Parathyroid adenoma (tissue), 2 donors: ENCODE results near the gene LMBRD2.

Experiments used
- H2AFZ ChIP-seq: fragments of 300-600 bp; sonication (generic); one replicate; pipeline ENCODE4 v1.7.0; 2017; ENCODE audit warnings: antibody characterized with exemption, mild to moderate bottlenecking
- H3K27ac ChIP-seq: fragments of 300-600 bp; sonication (generic); one replicate; pipeline ENCODE4 v1.7.0; 2017
- H3K27me3 ChIP-seq: fragments of 300-600 bp; sonication (generic); one replicate; pipeline ENCODE4 v1.7.0; 2017; ENCODE audit warnings: low read length; ENCODE audit not compliant: control insufficient read depth, insufficient read depth
- H3K36me3 ChIP-seq: fragments of 300-600 bp; sonication (generic); one replicate; pipeline ENCODE4 v1.7.0; 2017; ENCODE audit warnings: low read length; ENCODE audit not compliant: control insufficient read depth, insufficient read depth
- H3K4me1 ChIP-seq: fragments of 300-600 bp; sonication (generic); one replicate; pipeline ENCODE4 v1.7.0; 2017; ENCODE audit warnings: control low read depth
- H3K4me2 ChIP-seq: fragments of 300-600 bp; sonication (generic); one replicate; pipeline ENCODE4 v1.7.0; 2017; ENCODE audit warnings: low read length
- H3K4me3 ChIP-seq: fragments of 300-600 bp; sonication (generic); one replicate; pipeline ENCODE4 v1.7.0; 2017; ENCODE audit warnings: low read depth, low read length
- H3K79me2 ChIP-seq: fragments of 300-600 bp; sonication (generic); one replicate; pipeline ENCODE4 v1.7.0; 2017; ENCODE audit warnings: control low read depth
- H3K9ac ChIP-seq: fragments of 300-600 bp; sonication (generic); one replicate; pipeline ENCODE4 v1.7.0; 2017; ENCODE audit warnings: mild to moderate bottlenecking
- H3K9me3 ChIP-seq: fragments of 300-600 bp; sonication (generic); one replicate; pipeline ENCODE4 v1.7.0; 2017; ENCODE audit warnings: low read length; ENCODE audit not compliant: control insufficient read depth
- CTCF ChIP-seq: fragments of 300-600 bp; sonication (generic); IDR thresholded peaks from one replicate; pipeline ENCODE4 v1.7.0; 2017; ENCODE audit warnings: antibody characterized with exemption, mild to moderate bottlenecking
- donor health status: primary hyperparathyroidism.

The LMBRD2 gene

GRCh38 chr5:36152324-36153297 lies 924 bp upstream of the LMBRD2 start:
- H2AFZ ChIP-seq: peak overlapping the region; percentile 97
- no peaks in the 10 kb centered on the region for H3K4me1 ChIP-seq
- H3K9me3 ChIP-seq: no peaks in the 10 kb centered on the region
- no peak overlapping the region for H3K9ac ChIP-seq
- no peak overlapping the region for H3K27ac ChIP-seq
- H3K36me3 ChIP-seq: no peaks in the 10 kb centered on the region
- H3K27me3 ChIP-seq: no peaks in the 10 kb centered on the region
- peak overlapping the region; percentile 96 for H3K4me3 ChIP-seq
- TF ChIP-seq CTCF: no peak
- H3K79me2 ChIP-seq: peaks cover 12% of the 10 kb centered on the region
- peak overlapping the region; percentile 85 for H3K4me2 ChIP-seq

GRCh38 chr5:36150676-36151433 lies 832 bp downstream of the LMBRD2 start:
- H3K9me3 ChIP-seq: no peaks in the 10 kb centered on the region
- no peaks in the 10 kb centered on the region for H3K27me3 ChIP-seq
- peak overlapping the region; percentile 78 for H3K27ac ChIP-seq
- no peaks in the 10 kb centered on the region for H3K4me1 ChIP-seq
- no peaks in the 10 kb centered on the region for H3K36me3 ChIP-seq
- peak overlapping the region; percentile 69 for H3K9ac ChIP-seq
- peak overlapping the region; percentile 85 for H3K4me2 ChIP-seq
- TF ChIP-seq CTCF: no peak
- H2AFZ ChIP-seq: peak overlapping the region; percentile 97
- H3K79me2 ChIP-seq: peaks cover 8% of the 10 kb centered on the region
- peak overlapping the region; percentile 96 for H3K4me3 ChIP-seq

- H3K27ac ChIP-seq: no peak overlapping the region
- H3K79me2 ChIP-seq: peaks cover 6% of the 10 kb centered on the region
- H3K36me3 ChIP-seq: no peaks in the 10 kb centered on the region
- H3K27me3 ChIP-seq: no peaks in the 10 kb centered on the region
- H3K4me1 ChIP-seq: no peaks in the 10 kb centered on the region
- no peak overlapping the region for H3K4me2 ChIP-seq
- no peak overlapping the region for H3K9ac ChIP-seq
- no peak for TF ChIP-seq CTCF
- no peak overlapping the region for H3K4me3 ChIP-seq
- no peaks in the 10 kb centered on the region for H3K9me3 ChIP-seq
- H2AFZ ChIP-seq: no peak overlapping the region
Measured at GRCh38 chr5:36147681-36148080, 4.0 kb downstream of the LMBRD2 start.

DNA sequence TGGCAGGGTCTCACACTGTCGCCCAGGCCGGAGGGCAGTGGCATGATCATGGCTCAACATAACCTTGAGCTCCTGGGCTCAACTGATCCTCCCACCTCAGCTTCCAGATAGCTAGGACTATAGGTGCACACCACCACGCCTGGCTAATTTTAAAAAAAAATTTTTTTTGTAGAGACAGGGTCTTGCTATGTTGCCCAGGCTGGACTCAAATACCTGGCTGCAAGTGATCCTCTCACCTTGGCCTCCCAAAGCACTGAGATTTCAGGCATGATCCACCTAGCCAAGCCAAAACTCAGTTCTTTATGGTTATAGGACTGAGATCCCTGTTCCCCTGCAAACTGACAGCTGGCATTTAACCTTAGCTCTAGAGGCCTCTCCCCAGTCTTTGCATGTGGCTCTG lies 5.3 kb downstream of the LMBRD2 start:
- Histone ChIP-seq H3K9ac (no peak overlapping the region), H2AFZ (no peak overlapping the region), H3K27ac (no peak overlapping the region), H3K27me3 (no peaks in the 10 kb centered on the region), H3K79me2 (peaks cover 6% of the 10 kb centered on the region), H3K9me3 (no peaks in the 10 kb centered on the region), H3K4me1 (no peaks in the 10 kb centered on the region), H3K4me2 (no peak overlapping the region), H3K36me3 (no peaks in the 10 kb centered on the region), H3K4me3 (no peak overlapping the region)
- no peak for TF ChIP-seq CTCF
